Caco-2 (cell line): ENCODE results near the gene ZNF479. TPM values are rescaled to one million over a fixed set of nuclear protein-coding genes. Genes with fewer than 3 reads are reported as not detected.

Source experiments
- BruUV-seq: library from RNA; stranded (reverse); fragments of 400-500 nt; replicated peaks from 2 replicates; lab custom pipeline; 2021; lab: Mats Ljungman, UMichigan
- CTCF ChIA-PET: fragments of 300-600 bp; sonication (Branson Sonifier 250); formaldehyde crosslinking; loops from one replicate; lab custom pipeline; 2022; ENCODE audit warnings: antibody characterized with exemption; lab: Charles Lee
- POLR2A ChIA-PET: fragments of 300-600 bp; sonication (Branson Sonifier 250); formaldehyde crosslinking; loops from one replicate; lab custom pipeline; 2022; ENCODE audit warnings: antibody characterized with exemption; lab: Charles Lee
- DNase-seq, 2 experiments: peaks; one replicate each; pipeline versions ENCODE4 v3.0.0 to v3.0.0-alpha.2; 2020 to 2022
- H3K27me3 ChIP-seq: replicated peaks from 2 replicates; pipeline ENCODE4 v1.6.0; 2011; ENCODE audit warnings: low read length; ENCODE audit not compliant: control insufficient read depth, insufficient read depth
- H3K36me3 ChIP-seq: 2 replicates; pipeline ENCODE4 v1.5.1; 2011; ENCODE audit warnings: low read length; ENCODE audit not compliant: control insufficient read depth, insufficient read depth
- H3K4me1 ChIP-seq: fragments of 250-450 bp; sonication (Bioruptor Pico); 2 replicates; pipeline ENCODE4 v1.5.1; 2020; ENCODE audit warnings: mild to moderate bottlenecking
- H3K4me3 ChIP-seq: 2 replicates; pipeline ENCODE4 v1.5.1; 2011; ENCODE audit warnings: low read depth, mild to moderate bottlenecking, control low read depth, low read length
- H3K9me3 ChIP-seq: fragments of 250-450 bp; sonication (Bioruptor Pico); 2 replicates; pipeline ENCODE4 v1.5.1; 2020; ENCODE audit warnings: mild to moderate bottlenecking, moderate library complexity
- H3K27ac Mint-ChIP-seq: one replicate; pipeline ENCODE4 v1.8.0; 2022; ENCODE audit warnings: mixed read lengths; ENCODE audit not compliant: unreplicated experiment
- H3K27me3 Mint-ChIP-seq: one replicate; pipeline ENCODE4 v1.8.0; 2022; ENCODE audit warnings: mixed read lengths; ENCODE audit not compliant: insufficient read depth, unreplicated experiment
- H3K36me3 Mint-ChIP-seq: one replicate; pipeline ENCODE4 v1.8.0; 2022; ENCODE audit warnings: mild to moderate bottlenecking, mixed read lengths; ENCODE audit not compliant: insufficient read depth, unreplicated experiment
- H3K4me1 Mint-ChIP-seq: one replicate; pipeline ENCODE4 v1.8.0; 2022; ENCODE audit warnings: low read depth, mixed read lengths; ENCODE audit not compliant: unreplicated experiment
- H3K4me3 Mint-ChIP-seq: one replicate; pipeline ENCODE4 v1.8.0; 2022; ENCODE audit warnings: mild to moderate bottlenecking, moderate library complexity, mixed read lengths; ENCODE audit not compliant: unreplicated experiment
- H3K9me3 Mint-ChIP-seq: one replicate; pipeline ENCODE4 v1.8.0; 2022; ENCODE audit warnings: mixed read lengths; ENCODE audit not compliant: unreplicated experiment
- CTCF ChIP-seq, 2 experiments: fragments of 200-600 bp in 1 of 2; IDR thresholded peaks; 1 replicate in 1 of 2; 2 replicates in 1 of 2; pipeline versions ENCODE4 v1.5.1 to v1.8.0; 2011 to 2022; ENCODE audit warnings: antibody characterized with exemption in 1 of 2, control low read depth in 1 of 2, inconsistent platforms in 1 of 2, low read depth in 1 of 2, low read length in 1 of 2, mild to moderate bottlenecking in 1 of 2, moderate library complexity in 1 of 2; ENCODE audit not compliant: insufficient read depth in 1 of 2, severe bottlenecking in 1 of 2, unreplicated experiment in 1 of 2
- intact Hi-C: fragments of 100-400 bp; cut with micrococcal nuclease; formaldehyde crosslinking; loops from one replicate; pipeline ENCODE4 v1.10.0; 2022; ENCODE audit not compliant: unreplicated experiment
- total RNA-seq: library from RNA; stranded (reverse); gene quantifications from 2 replicates; pipeline ENCODE4 v1.2.3, GENCODE V29; 2022

ZNF479 gene
- total RNA-seq, 1 experiment from 2014 or later = not detected

GRCh38 chr7:57179776-57180415, 47.7 kb upstream of the ZNF479 start:
- no TSS peak for BruUV-seq
- H3K9me3 Mint-ChIP-seq = peaks cover 24% of the 10 kb centered on the region
- CTCF ChIA-PET = no interaction called here

GRCh38 chr7:57178768-57179139, 46.5 kb upstream of the ZNF479 start:
- TF ChIP-seq CTCF (IDR thresholded peaks at IDR 0.05; ENCODE audit: insufficient read depth in 1 of 2, low read depth in 1 of 2, low read length in 1 of 2, severe bottlenecking in 1 of 2, unreplicated experiment in 1 of 2) = no peak
- Mint-ChIP-seq H3K9me3 (peaks cover 24% of the 10 kb centered on the region), H3K4me1 (no peaks in the 10 kb centered on the region), H3K36me3 (no peaks in the 10 kb centered on the region), H3K4me3 (no peak overlapping the region), H3K27me3 (no peaks in the 10 kb centered on the region), H3K27ac (no peak overlapping the region)
- Histone ChIP-seq H3K27me3 (no peaks in the 10 kb centered on the region), H3K4me1 (no peaks in the 10 kb centered on the region), H3K9me3 (peaks cover 21% of the 10 kb centered on the region; the same call in 1 of the 2 replicates), H3K36me3 (no peaks in the 10 kb centered on the region), H3K4me3 (no peak overlapping the region)
- CTCF ChIA-PET = no interaction called here
- DNase-seq = no peak
- POLR2A ChIA-PET = no interaction called here
- no TSS peak for BruUV-seq
- intact Hi-C loops = no loop called here

More at GRCh38 chr7:57179776-57180415, 47.7 kb upstream of the ZNF479 start:
- Histone ChIP-seq H3K4me1 (no peaks in the 10 kb centered on the region), H3K27me3 (no peaks in the 10 kb centered on the region), H3K4me3 (no peak overlapping the region), H3K9me3 (peaks cover 21% of the 10 kb centered on the region; the same call in 1 of the 2 replicates), H3K36me3 (no peaks in the 10 kb centered on the region)
- Mint-ChIP-seq H3K4me3 (no peak overlapping the region), H3K36me3 (no peaks in the 10 kb centered on the region), H3K4me1 (no peaks in the 10 kb centered on the region), H3K27me3 (no peaks in the 10 kb centered on the region), H3K27ac (no peak overlapping the region)
- intact Hi-C loops = no loop called here
- POLR2A ChIA-PET = no interaction called here
- no peak for DNase-seq
- TF ChIP-seq CTCF (IDR thresholded peaks at IDR 0.05; ENCODE audit: insufficient read depth in 1 of 2, low read depth in 1 of 2, low read length in 1 of 2, severe bottlenecking in 1 of 2, unreplicated experiment in 1 of 2) = no peak

GRCh38 chr7:57177856-57178767, 45.9 kb upstream of the ZNF479 start:
- H3K9me3 Mint-ChIP-seq = peaks cover 24% of the 10 kb centered on the region
- intact Hi-C loops = no loop called here
- H3K4me1 Mint-ChIP-seq = no peaks in the 10 kb centered on the region
- H3K27me3 ChIP-seq = no peaks in the 10 kb centered on the region
- no peak for TF ChIP-seq CTCF (IDR thresholded peaks at IDR 0.05; ENCODE audit: insufficient read depth in 1 of 2, low read depth in 1 of 2, low read length in 1 of 2, severe bottlenecking in 1 of 2, unreplicated experiment in 1 of 2)
- ChIA-PET POLR2A (no interaction called here), CTCF (no interaction called here)
- no peaks in the 10 kb centered on the region for H3K4me1 ChIP-seq
- H3K9me3 ChIP-seq = peaks cover 21% of the 10 kb centered on the region; the same call in 1 of the 2 replicates
- no peaks in the 10 kb centered on the region for H3K36me3 Mint-ChIP-seq
- no TSS peak for BruUV-seq
- H3K4me3 ChIP-seq = no peak overlapping the region
- no peak overlapping the region for H3K27ac Mint-ChIP-seq
- no peaks in the 10 kb centered on the region for H3K27me3 Mint-ChIP-seq
- no peak for DNase-seq
- H3K36me3 ChIP-seq = no peaks in the 10 kb centered on the region
- H3K4me3 Mint-ChIP-seq = no peak overlapping the region
